Neuronal stem cell (in vitro differentiated cells): ENCODE results near the gene TCAP.

ENCODE experiments used
- DNase-seq: peaks from one replicate; pipeline ENCODE4 v3.0.0-alpha.2; 2013; ENCODE audit warnings: low spot score
- H2AFZ ChIP-seq: one replicate; pipeline ENCODE4 v1.6.1; 2013; ENCODE audit warnings: mild to moderate bottlenecking, low read length, inconsistent platforms
- H2AK5ac ChIP-seq: 2 replicates; pipeline ENCODE4 v1.6.1; 2013; ENCODE audit warnings: low read depth, mild to moderate bottlenecking, inconsistent platforms, low read length, moderate library complexity, mixed read lengths
- H2BK120ac ChIP-seq: 2 replicates; pipeline ENCODE4 v1.6.1; 2013; ENCODE audit warnings: low read depth, mild to moderate bottlenecking, inconsistent platforms, low read length, moderate library complexity, mixed read lengths
- H2BK12ac ChIP-seq: one replicate; pipeline ENCODE4 v1.6.1; 2013; ENCODE audit warnings: low read length, inconsistent platforms
- H2BK15ac ChIP-seq: 2 replicates; pipeline ENCODE4 v1.6.1; 2013; ENCODE audit warnings: mild to moderate bottlenecking, low read length, inconsistent platforms, mixed read lengths
- H2BK5ac ChIP-seq: one replicate; pipeline ENCODE4 v1.6.1; 2013; ENCODE audit warnings: inconsistent platforms, mild to moderate bottlenecking, low read length, moderate library complexity
- H3K14ac ChIP-seq: one replicate; pipeline ENCODE4 v1.6.1; 2013; ENCODE audit warnings: low read length, inconsistent platforms
- H3K18ac ChIP-seq: 2 replicates; pipeline ENCODE4 v1.6.1; 2013; ENCODE audit warnings: low read length, inconsistent platforms
- H3K23ac ChIP-seq: 2 replicates; pipeline ENCODE4 v1.6.1; 2013; ENCODE audit warnings: low read depth, mild to moderate bottlenecking, mixed read lengths, low read length, inconsistent platforms; ENCODE audit not compliant: poor library complexity
- H3K27ac ChIP-seq: replicated peaks from 3 replicates; pipeline ENCODE4 v1.5.1; 2013; ENCODE audit warnings: low read length, inconsistent platforms
- H3K27me3 ChIP-seq, 3 experiments: 2 replicates each; pipeline ENCODE4 v1.6.1; 2013; ENCODE audit warnings: low read length in 3 of 3, mild to moderate bottlenecking in 2 of 3, inconsistent platforms in 1 of 3, low read depth in 1 of 3, mixed read lengths in 1 of 3, moderate library complexity in 1 of 3; ENCODE audit not compliant: control insufficient read depth in 3 of 3, insufficient read depth in 3 of 3
- H3K36me3 ChIP-seq, 2 donors: replicated peaks in 1 of 2; 2 replicates each; pipeline ENCODE4 v1.6.1; 2013; ENCODE audit warnings: low read length in 2 of 2; ENCODE audit not compliant: control insufficient read depth in 2 of 2, insufficient read depth in 2 of 2
- H3K4ac ChIP-seq: 2 replicates; pipeline ENCODE4 v1.6.1; 2013; ENCODE audit warnings: inconsistent platforms, mild to moderate bottlenecking, low read length, moderate library complexity
- H3K4me1 ChIP-seq, 2 donors: 1 replicate in 1 of 2; 2 replicates in 1 of 2; pipeline ENCODE4 v1.6.1; 2013; ENCODE audit warnings: low read length in 2 of 2, low read depth in 1 of 2; ENCODE audit not compliant: control insufficient read depth in 2 of 2, insufficient read depth in 1 of 2
- H3K4me2 ChIP-seq: one replicate; pipeline ENCODE4 v1.6.1; 2013; ENCODE audit warnings: mild to moderate bottlenecking, low read length, inconsistent platforms; ENCODE audit not compliant: insufficient read depth, poor library complexity, severe bottlenecking
- H3K4me3 ChIP-seq, 2 donors: 2 replicates each; pipeline ENCODE4 v1.5.1; 2013; ENCODE audit warnings: low read length in 2 of 2, mild to moderate bottlenecking in 2 of 2, inconsistent platforms in 1 of 2, moderate library complexity in 1 of 2
- H3K79me1 ChIP-seq: one replicate; pipeline ENCODE4 v1.6.1; 2013; ENCODE audit warnings: low read depth, mild to moderate bottlenecking, inconsistent platforms, low read length, moderate library complexity
- H3K9ac ChIP-seq: one replicate; pipeline ENCODE4 v1.6.1; 2013; ENCODE audit warnings: mild to moderate bottlenecking, low read depth, low read length, inconsistent platforms; ENCODE audit not compliant: poor library complexity
- H3K9me3 ChIP-seq, 2 donors: replicated peaks in 1 of 2; 2 replicates each; pipeline versions ENCODE3 to v1.6.1; 2013; ENCODE audit warnings: low read length in 2 of 2, mild to moderate bottlenecking in 2 of 2, inconsistent platforms in 1 of 2, low read depth in 1 of 2, mixed read lengths in 1 of 2, moderate library complexity in 1 of 2; ENCODE audit not compliant: control insufficient read depth in 2 of 2, insufficient read depth in 1 of 2
- H4K8ac ChIP-seq: one replicate; pipeline ENCODE4 v1.6.1; 2013; ENCODE audit warnings: low read depth, mild to moderate bottlenecking, inconsistent platforms, low read length, moderate library complexity
- H4K91ac ChIP-seq: one replicate; pipeline ENCODE4 v1.6.1; 2013; ENCODE audit warnings: low read length, low read depth, mild to moderate bottlenecking, inconsistent platforms; ENCODE audit not compliant: poor library complexity
- WGBS, 2 donors: extraction: QIAGEN DNeasy Blood & Tissue Kit; methylation state at CpG; one replicate each; pipeline ENCODE4 v1.1.7; 2013; ENCODE audit warnings: missing lambda C conversion rate in 2 of 2, mixed read lengths in 1 of 2; ENCODE audit not compliant: insufficient read length in 2 of 2, insufficient replicate concordance in 1 of 2; ENCODE audit errors: extremely low coverage in 2 of 2; 5-methylcytosine and 5-hydroxymethylcytosine counted together

The TCAP gene

GRCh38 chr17:39629494-39629880 lies 35.7 kb upstream of the TCAP start:
- H4K8ac ChIP-seq = peak overlapping the region; percentile 73
- no CpG with 5 or more reads among the region's 3 CpGs for WGBS, 2 donors
- no peak for DNase-seq
- no peaks in the 10 kb centered on the region for H3K9me3 ChIP-seq
- H3K4ac ChIP-seq = no peak overlapping the region
- H3K14ac ChIP-seq = no peak overlapping the region
- peak overlapping the region; percentile 15 for H3K9ac ChIP-seq
- H3K4me3 ChIP-seq = no peak overlapping the region
- H2BK15ac ChIP-seq = peak overlapping the region; percentile 11
- H2AFZ ChIP-seq = no peak overlapping the region
- no peaks in the 10 kb centered on the region for H3K79me1 ChIP-seq
- peak overlapping the region; percentile 35 for H2BK5ac ChIP-seq
- H3K27ac ChIP-seq = no peak overlapping the region
- H2AK5ac ChIP-seq = peak overlapping the region; percentile 91
- H3K18ac ChIP-seq = peak overlapping the region; percentile 60
- H3K4me2 ChIP-seq = no peak overlapping the region
- H3K4me1 ChIP-seq = peaks cover 9 to 12% of the 10 kb centered on the region in 2 donors
- H3K36me3 ChIP-seq = no peaks in the 10 kb centered on the region
- H2BK120ac ChIP-seq = no peak overlapping the region
- H3K27me3 ChIP-seq = peaks cover 2 to 73% (median 41%) of the 10 kb centered on the region in 3 experiments
- no peak overlapping the region for H2BK12ac ChIP-seq
- no peak overlapping the region for H4K91ac ChIP-seq
- no peak overlapping the region for H3K23ac ChIP-seq

- Histone ChIP-seq H3K9ac (no peak overlapping the region), H2BK120ac (no peak overlapping the region)
- no peak for DNase-seq
Measured at GRCh38 chr17:39629898-39630297, 35.3 kb upstream of the TCAP start.

GRCh38 chr17:39631403-39631802 lies 33.7 kb upstream of the TCAP start:
- no CpG with 5 or more reads among the region's 6 CpGs for WGBS, 2 donors
- Histone ChIP-seq H3K18ac (no peak overlapping the region), H3K4me2 (no peak overlapping the region), H3K4me1 (peaks cover 10 to 12% of the 10 kb centered on the region in 2 donors), H3K27ac (no peak overlapping the region), H3K36me3 (no peaks in the 10 kb centered on the region), H3K14ac (no peak overlapping the region), H2BK15ac (no peak overlapping the region), H4K8ac (no peak overlapping the region), H3K9me3 (no peaks in the 10 kb centered on the region), H2BK120ac (no peak overlapping the region), H3K79me1 (no peaks in the 10 kb centered on the region), H3K4me3 (no peak overlapping the region), H2AK5ac (no peak overlapping the region), H2BK5ac (no peak overlapping the region), H2AFZ (no peak overlapping the region), H3K23ac (no peak overlapping the region), H3K4ac (no peak overlapping the region), H2BK12ac (no peak overlapping the region), H3K27me3 (peaks cover 2 to 54% (median 26%) of the 10 kb centered on the region in 3 experiments), H4K91ac (no peak overlapping the region), H3K9ac (no peak overlapping the region)
- no peak for DNase-seq

More at GRCh38 chr17:39629898-39630297, 35.3 kb upstream of the TCAP start:
- peak overlapping the region; percentile 91 for H2AK5ac ChIP-seq
- H3K27ac ChIP-seq = no peak overlapping the region
- H3K4me1 ChIP-seq = peaks cover 11 to 12% of the 10 kb centered on the region in 2 donors
- no peaks in the 10 kb centered on the region for H3K9me3 ChIP-seq
- H2BK15ac ChIP-seq = peak overlapping the region; percentile 11
- peak overlapping the region; percentile 18 for H3K23ac ChIP-seq
- peaks cover 2 to 69% (median 37%) of the 10 kb centered on the region in 3 experiments for H3K27me3 ChIP-seq
- H2AFZ ChIP-seq = no peak overlapping the region
- no peaks in the 10 kb centered on the region for H3K36me3 ChIP-seq
- H3K14ac ChIP-seq = no peak overlapping the region
- H3K4me2 ChIP-seq = no peak overlapping the region
- no peak overlapping the region for H3K4me3 ChIP-seq
- WGBS, 2 donors = no CpG with 5 or more reads among the region's 12 CpGs
- no peak overlapping the region for H4K91ac ChIP-seq
- peak overlapping the region; percentile 73 for H4K8ac ChIP-seq
- peak overlapping the region; percentile 60 for H3K18ac ChIP-seq
- H2BK5ac ChIP-seq = peak overlapping the region; percentile 35
- H2BK12ac ChIP-seq = no peak overlapping the region
- H3K79me1 ChIP-seq = no peaks in the 10 kb centered on the region
- no peak overlapping the region for H3K4ac ChIP-seq

GRCh38 chr17:39632153-39632941 lies 32.8 kb upstream of the TCAP start:
- Histone ChIP-seq H3K18ac (no peak overlapping the region), H2AFZ (no peak overlapping the region), H2BK120ac (no peak overlapping the region), H3K23ac (no peak overlapping the region), H3K27ac (no peak overlapping the region), H2BK5ac (peak overlapping the region; percentile 4), H3K14ac (no peak overlapping the region), H3K79me1 (no peaks in the 10 kb centered on the region), H3K9me3 (no peaks in the 10 kb centered on the region), H3K4ac (no peak overlapping the region), H3K4me2 (no peak overlapping the region), H4K91ac (no peak overlapping the region), H3K4me3 (no peak overlapping the region), H3K9ac (no peak overlapping the region), H3K36me3 (no peaks in the 10 kb centered on the region), H3K4me1 (peaks cover 8 to 13% of the 10 kb centered on the region in 2 donors), H3K27me3 (peaks cover 2 to 45% (median 17%) of the 10 kb centered on the region in 3 experiments), H2AK5ac (peak overlapping the region; percentile 13), H2BK12ac (no peak overlapping the region), H4K8ac (no peak overlapping the region), H2BK15ac (peak overlapping the region; percentile 13)
- DNase-seq = no peak
- WGBS, 2 donors = no CpG with 5 or more reads among the region's 13 CpGs
